GM12878 (cell line): Measurements from ENCODE around the gene C4orf36. TPM values are rescaled to one million over a fixed set of nuclear protein-coding genes. Genes with fewer than 3 reads are reported as not detected.

ENCODE experiments used
- ASH2L ChIP-seq: fragments of 300-600, 200-600 bp; sonication (generic); IDR thresholded peaks from 2 replicates; pipeline ENCODE4 v1.6.1; 2017; ENCODE audit warnings: low read depth, mild to moderate bottlenecking, borderline replicate concordance
- EP300 ChIP-seq, 2 experiments: fragments of 150-350 bp in 1 of 2; IDR thresholded peaks; 2 replicates each; pipeline ENCODE4 v1.6.1; 2011 to 2012; ENCODE audit warnings: low read depth in 2 of 2, low read length in 2 of 2, borderline replicate concordance in 1 of 2, improper control_type of control experiment in 1 of 2, inconsistent platforms in 1 of 2; ENCODE audit not compliant: control insufficient read depth in 1 of 2
- IRF4 ChIP-seq: IDR thresholded peaks from 2 replicates; pipeline ENCODE4 v1.6.1; 2011; ENCODE audit warnings: low read depth, low read length
- LARP7 ChIP-seq: fragments of 450-650 bp; IDR thresholded peaks from 2 replicates; pipeline ENCODE4 v1.6.1; 2017; ENCODE audit warnings: mild to moderate bottlenecking
- MXI1 ChIP-seq: fragments of 150-350 bp; IDR thresholded peaks from 2 replicates; pipeline ENCODE4 v1.6.1; 2011; ENCODE audit warnings: low read depth, mild to moderate bottlenecking, inconsistent platforms, low read length, improper control_type of control experiment
- NKRF ChIP-seq: fragments of 450-650 bp; conservative IDR thresholded peaks from 2 replicates; pipeline ENCODE4 v1.6.1; 2017; ENCODE audit warnings: mild to moderate bottlenecking, moderate library complexity
- NR2C2 ChIP-seq: IDR thresholded peaks from 2 replicates; pipeline ENCODE4 v1.6.1; 2011; ENCODE audit warnings: borderline replicate concordance, low read depth; ENCODE audit not compliant: control insufficient read depth, insufficient read length
- NRF1 ChIP-seq: conservative IDR thresholded peaks from 2 replicates; pipeline ENCODE4 v1.6.1; 2011; ENCODE audit warnings: mild to moderate bottlenecking, low read depth, low read length, improper control_type of control experiment
- PKNOX1 ChIP-seq: fragments of 450-650 bp; IDR thresholded peaks from 2 replicates; pipeline ENCODE4 v1.6.1; 2016; ENCODE audit warnings: mild to moderate bottlenecking
- PML ChIP-seq: IDR thresholded peaks from 2 replicates; pipeline ENCODE4 v1.6.1; 2012; ENCODE audit warnings: low read length, inconsistent platforms
- POU2F2 ChIP-seq: IDR thresholded peaks from 3 replicates; pipeline ENCODE4 v1.6.1; 2011; ENCODE audit warnings: low read depth, mild to moderate bottlenecking, low read length, borderline replicate concordance
- RAD21 ChIP-seq: IDR thresholded peaks from 2 replicates; pipeline ENCODE4 v1.6.1; 2011; ENCODE audit warnings: mild to moderate bottlenecking, low read depth, low read length, moderate library complexity; ENCODE audit not compliant: insufficient read depth
- SIN3A ChIP-seq: IDR thresholded peaks from 2 replicates; pipeline ENCODE4 v1.6.1; 2012; ENCODE audit warnings: low read depth, low read length, improper control_type of control experiment
- SMARCA5 ChIP-seq: fragments of 450-650 bp; IDR thresholded peaks from 2 replicates; pipeline ENCODE4 v1.6.1; 2017; ENCODE audit warnings: mild to moderate bottlenecking
- SP1 ChIP-seq: IDR thresholded peaks from one replicate; pipeline ENCODE4 v1.6.1; 2011; ENCODE audit warnings: low read depth, low read length
- SPI1 ChIP-seq: IDR thresholded peaks from 2 replicates; pipeline ENCODE4 v1.6.1; 2011; ENCODE audit warnings: low read depth, mild to moderate bottlenecking, low read length, moderate library complexity, borderline replicate concordance; ENCODE audit not compliant: insufficient read depth
- SREBF1 ChIP-seq: IDR thresholded peaks from 2 replicates; pipeline ENCODE4 v1.6.1; 2012; ENCODE audit warnings: mild to moderate bottlenecking, low read length
- TBL1XR1 ChIP-seq: IDR thresholded peaks from 2 replicates; pipeline ENCODE4 v1.6.1; 2012; ENCODE audit warnings: low read depth, low read length, improper control_type of control experiment
- ZNF217 ChIP-seq: fragments of 450-650 bp; IDR thresholded peaks from 2 replicates; pipeline ENCODE4 v1.6.1; 2017; ENCODE audit warnings: antibody characterized with exemption, mild to moderate bottlenecking
- ZNF274 ChIP-seq: IDR thresholded peaks from one replicate; pipeline ENCODE4 v1.8.0; 2011; ENCODE audit not compliant: insufficient read length, insufficient read depth
- polyA plus RNA-seq, 11 experiments: library from polyadenylated mRNA; depleted of rRNA in 4 of 11; unstranded in 6 of 11; stranded (reverse) in 5 of 11; fragments of >200 nt; fragmentation: Nextera tagmentation in 4 of 11; fragmentation: Illumina TruSeq in 1 of 11; extraction: Ambion mirVana in 4 of 11; extraction: Trizol in 1 of 11; gene quantifications; 1 replicate in 1 of 11; 2 replicates in 10 of 11; pipeline versions ENCODE4 v1.2.1 to v1.2.3, GENCODE V29; 2011 to 2016; ENCODE audit warnings: inconsistent platforms in 2 of 11, missing spikeins in 2 of 11, low read depth in 1 of 11
- total RNA-seq, 4 experiments: library from RNA; depleted of rRNA in 3 of 4; stranded (reverse); fragments of >200 nt in 3 of 4; fragmentation: Illumina TruSeq in 1 of 4; extraction: Trizol in 1 of 4; gene quantifications; 2 replicates each; pipeline versions ENCODE4 v1.2.1 to v1.2.3, GENCODE V29; 2013 to 2021
- TF ChIP-seq, protein P1 (sequence below): fragments of 450-650 bp; IDR thresholded peaks from 2 replicates; pipeline ENCODE4 v1.6.1; 2017; ENCODE audit warnings: antibody characterized with exemption, mild to moderate bottlenecking, moderate library complexity
- TF ChIP-seq, protein P2 (sequence below): fragments of 450-650 bp; IDR thresholded peaks from 2 replicates; pipeline ENCODE4 v1.6.1; 2017; ENCODE audit warnings: mild to moderate bottlenecking

Gene C4orf36
- total and polyA plus RNA-seq, 10 of the 15 experiments (the other 5 are each of a cell fraction or from before 2014, with no cell fraction given), result 0.35 to 2.7 (median 1.3) TPM; not detected in 2

GRCh38 chr4:86935853-86936733 is 43.9 kb upstream of the C4orf36 start (continued):
- TF ChIP-seq, protein P1, sequence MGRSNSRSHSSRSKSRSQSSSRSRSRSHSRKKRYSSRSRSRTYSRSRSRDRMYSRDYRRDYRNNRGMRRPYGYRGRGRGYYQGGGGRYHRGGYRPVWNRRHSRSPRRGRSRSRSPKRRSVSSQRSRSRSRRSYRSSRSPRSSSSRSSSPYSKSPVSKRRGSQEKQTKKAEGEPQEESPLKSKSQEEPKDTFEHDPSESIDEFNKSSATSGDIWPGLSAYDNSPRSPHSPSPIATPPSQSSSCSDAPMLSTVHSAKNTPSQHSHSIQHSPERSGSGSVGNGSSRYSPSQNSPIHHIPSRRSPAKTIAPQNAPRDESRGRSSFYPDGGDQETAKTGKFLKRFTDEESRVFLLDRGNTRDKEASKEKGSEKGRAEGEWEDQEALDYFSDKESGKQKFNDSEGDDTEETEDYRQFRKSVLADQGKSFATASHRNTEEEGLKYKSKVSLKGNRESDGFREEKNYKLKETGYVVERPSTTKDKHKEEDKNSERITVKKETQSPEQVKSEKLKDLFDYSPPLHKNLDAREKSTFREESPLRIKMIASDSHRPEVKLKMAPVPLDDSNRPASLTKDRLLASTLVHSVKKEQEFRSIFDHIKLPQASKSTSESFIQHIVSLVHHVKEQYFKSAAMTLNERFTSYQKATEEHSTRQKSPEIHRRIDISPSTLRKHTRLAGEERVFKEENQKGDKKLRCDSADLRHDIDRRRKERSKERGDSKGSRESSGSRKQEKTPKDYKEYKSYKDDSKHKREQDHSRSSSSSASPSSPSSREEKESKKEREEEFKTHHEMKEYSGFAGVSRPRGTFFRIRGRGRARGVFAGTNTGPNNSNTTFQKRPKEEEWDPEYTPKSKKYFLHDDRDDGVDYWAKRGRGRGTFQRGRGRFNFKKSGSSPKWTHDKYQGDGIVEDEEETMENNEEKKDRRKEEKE, result no peak
- peak; percentile 3; the same call in 1 of the 2 replicates for TF ChIP-seq TBL1XR1
- peak; percentile 78 for TF ChIP-seq MXI1
- no peak; the same call in 2 of the 3 replicates for TF ChIP-seq POU2F2
- TF ChIP-seq EP300 (IDR thresholded peaks at IDR 0.05; ENCODE audit: borderline replicate concordance in 1 of 2, control insufficient read depth in 1 of 2, low read depth in 2 of 2, low read length in 2 of 2), result no peak
- 0 out of 2 replicates have a peak, but pooled peaks have one; percentile 22 for TF ChIP-seq IRF4
- TF ChIP-seq NR2C2, result no peak
- TF ChIP-seq SIN3A, result peak; percentile 15; the same call in 1 of the 2 replicates
- TF ChIP-seq SREBF1, result no peak
- TF ChIP-seq ASH2L, result no peak
- TF ChIP-seq SP1, result no peak
- TF ChIP-seq PKNOX1, result no peak
- TF ChIP-seq ZNF217, result peak; percentile 32; the same call in 1 of the 2 replicates
- TF ChIP-seq RAD21, result peak; percentile 51
- peak; percentile 43; the same call in 1 of the 2 replicates for TF ChIP-seq SMARCA5
- no peak for TF ChIP-seq NRF1
- peak; percentile 33; the same call in 1 of the 2 replicates for TF ChIP-seq SPI1
- TF ChIP-seq ZNF274, result no peak
- TF ChIP-seq, protein P2, sequence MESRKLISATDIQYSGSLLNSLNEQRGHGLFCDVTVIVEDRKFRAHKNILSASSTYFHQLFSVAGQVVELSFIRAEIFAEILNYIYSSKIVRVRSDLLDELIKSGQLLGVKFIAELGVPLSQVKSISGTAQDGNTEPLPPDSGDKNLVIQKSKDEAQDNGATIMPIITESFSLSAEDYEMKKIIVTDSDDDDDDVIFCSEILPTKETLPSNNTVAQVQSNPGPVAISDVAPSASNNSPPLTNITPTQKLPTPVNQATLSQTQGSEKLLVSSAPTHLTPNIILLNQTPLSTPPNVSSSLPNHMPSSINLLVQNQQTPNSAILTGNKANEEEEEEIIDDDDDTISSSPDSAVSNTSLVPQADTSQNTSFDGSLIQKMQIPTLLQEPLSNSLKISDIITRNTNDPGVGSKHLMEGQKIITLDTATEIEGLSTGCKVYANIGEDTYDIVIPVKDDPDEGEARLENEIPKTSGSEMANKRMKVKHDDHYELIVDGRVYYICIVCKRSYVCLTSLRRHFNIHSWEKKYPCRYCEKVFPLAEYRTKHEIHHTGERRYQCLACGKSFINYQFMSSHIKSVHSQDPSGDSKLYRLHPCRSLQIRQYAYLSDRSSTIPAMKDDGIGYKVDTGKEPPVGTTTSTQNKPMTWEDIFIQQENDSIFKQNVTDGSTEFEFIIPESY, result no peak
- peak; percentile 68 for TF ChIP-seq PML
- TF ChIP-seq LARP7, result no peak
- TF ChIP-seq NKRF, result peak; percentile 52; the same call in 1 of the 2 replicates
